NCI-H345 (cell line): ENCODE results near the gene SPNS3.

Experiments
- DNase-seq: peaks from one replicate; lab custom pipeline; 2025; lab: John Stamatoyannopoulos, UW

The SPNS3 gene

GRCh38 chr17:4469552-4469951 lies 35.8 kb downstream of the SPNS3 start:
- no peak for DNase-seq

- no peak for DNase-seq
Measured at GRCh38 chr17:4472286-4472685, 38.5 kb downstream of the SPNS3 start.

GRCh38 chr17:4474093-4474492 lies 40.4 kb downstream of the SPNS3 start:
- no peak for DNase-seq

- DNase-seq = no peak
Measured at GRCh38 chr17:4475001-4475400, 41.3 kb downstream of the SPNS3 start.

GRCh38 chr17:4475463-4475862 lies 41.7 kb downstream of the SPNS3 start:
- no peak for DNase-seq

GRCh38 chr17:4476017-4476416 lies 42.3 kb downstream of the SPNS3 start:
- DNase-seq = no peak

GRCh38 chr17:4476511-4477070 lies 42.9 kb downstream of the SPNS3 start:
- DNase-seq = no peak

- no peak for DNase-seq
Measured at GRCh38 chr17:4477255-4477791, 43.6 kb downstream of the SPNS3 start.

- DNase-seq = no peak
Measured at GRCh38 chr17:4478318-4478830, 44.6 kb downstream of the SPNS3 start.

GRCh38 chr17:4479340-4479981 lies 45.7 kb downstream of the SPNS3 start:
- no peak for DNase-seq

GRCh38 chr17:4479982-4480751 lies 46.4 kb downstream of the SPNS3 start:
- no peak for DNase-seq

- no peak for DNase-seq
Measured at GRCh38 chr17:4480929-4481898, 47.5 kb downstream of the SPNS3 start.

- no peak for DNase-seq
Measured at GRCh38 chr17:4482338-4483011, 48.7 kb downstream of the SPNS3 start.

- DNase-seq = no peak
Measured at GRCh38 chr17:4483012-4483840, 49.5 kb downstream of the SPNS3 start.

GRCh38 chr17:4485676-4486646 lies 52.2 kb downstream of the SPNS3 start:
- DNase-seq = no peak

- DNase-seq = no peak
Measured at GRCh38 chr17:4487296-4487695, 53.6 kb downstream of the SPNS3 start.

GRCh38 chr17:4487820-4488716 lies 54.3 kb downstream of the SPNS3 start:
- no peak for DNase-seq
